KMS-11 (cell line): Measurements from ENCODE around the gene TRIM24.

Experiments
- H2AFZ ChIP-seq: fragments of 200-600 bp; sonication (generic); 2 replicates; pipeline ENCODE4 v1.6.1; 2016; ENCODE audit warnings: antibody characterized with exemption, mixed run types, low read depth
- H3K27ac ChIP-seq: fragments of 200-600 bp; sonication (generic); 2 replicates; pipeline ENCODE4 v1.6.1; 2016; ENCODE audit warnings: mild to moderate bottlenecking, mixed run types
- H3K27me3 ChIP-seq: fragments of 200-600 bp; sonication (generic); 2 replicates; pipeline ENCODE4 v1.6.1; 2017; ENCODE audit warnings: mild to moderate bottlenecking, low read depth, mixed run types, moderate library complexity; ENCODE audit not compliant: insufficient read depth
- H3K36me3 ChIP-seq: fragments of 200-600 bp; sonication (generic); 2 replicates; pipeline ENCODE4 v1.6.1; 2017; ENCODE audit warnings: mild to moderate bottlenecking, mixed run types; ENCODE audit not compliant: insufficient read depth
- H3K4me1 ChIP-seq: fragments of 200-600 bp; sonication (generic); 2 replicates; pipeline ENCODE4 v1.6.1; 2016; ENCODE audit warnings: mild to moderate bottlenecking, low read depth, mixed run types; ENCODE audit not compliant: poor library complexity, severe bottlenecking
- H3K4me2 ChIP-seq: fragments of 200-600 bp; sonication (generic); 2 replicates; pipeline ENCODE4 v1.7.0; 2016; ENCODE audit warnings: mild to moderate bottlenecking, mixed run types
- H3K4me3 ChIP-seq: fragments of 200-600 bp; sonication (generic); IDR thresholded peaks from 2 replicates; pipeline ENCODE4 v1.6.1; 2017; ENCODE audit warnings: low read depth, low read length, mixed read lengths; ENCODE audit not compliant: insufficient read depth
- H3K79me2 ChIP-seq: fragments of 200-600 bp; sonication (generic); 2 replicates; pipeline ENCODE4 v1.6.1; 2016; ENCODE audit warnings: low read depth, mixed run types; ENCODE audit not compliant: insufficient read depth
- H3K9ac ChIP-seq: fragments of 200-600 bp; sonication (generic); 2 replicates; pipeline ENCODE4 v1.6.1; 2016; ENCODE audit warnings: mild to moderate bottlenecking, mixed run types
- H4K20me1 ChIP-seq: fragments of 200-600 bp; sonication (generic); 2 replicates; pipeline ENCODE4 v1.6.1; 2016; ENCODE audit warnings: mild to moderate bottlenecking, mixed run types; ENCODE audit not compliant: insufficient read depth
- CTCF ChIP-seq: fragments of 200-600 bp; sonication (generic); conservative IDR thresholded peaks from 2 replicates; pipeline ENCODE4 v1.6.1; 2017; ENCODE audit warnings: low read depth, mild to moderate bottlenecking, antibody characterized with exemption, low read length, moderate library complexity, mixed read lengths

Gene TRIM24

GRCh38 chr7:138549082-138549481, 89.0 kb downstream of the TRIM24 start:
- H3K27ac ChIP-seq = no peak overlapping the region
- no peak overlapping the region for H3K4me2 ChIP-seq
- H3K27me3 ChIP-seq = no peaks in the 10 kb centered on the region
- no peaks in the 10 kb centered on the region for H4K20me1 ChIP-seq
- no peaks in the 10 kb centered on the region for H3K79me2 ChIP-seq
- H3K4me3 ChIP-seq = no peak overlapping the region
- no peak for TF ChIP-seq CTCF
- no peak overlapping the region for H3K9ac ChIP-seq
- H2AFZ ChIP-seq = no peak overlapping the region
- H3K4me1 ChIP-seq = no peaks in the 10 kb centered on the region
- H3K36me3 ChIP-seq = peaks cover 15% of the 10 kb centered on the region

GRCh38 chr7:138550337-138550736, 90.3 kb downstream of the TRIM24 start:
- Histone ChIP-seq H3K36me3 (peaks cover 9% of the 10 kb centered on the region; the same call in 1 of the 2 replicates), H4K20me1 (no peaks in the 10 kb centered on the region), H3K4me2 (no peak overlapping the region), H3K4me3 (no peak overlapping the region), H3K27ac (no peak overlapping the region), H3K4me1 (no peaks in the 10 kb centered on the region), H2AFZ (no peak overlapping the region), H3K79me2 (no peaks in the 10 kb centered on the region), H3K27me3 (no peaks in the 10 kb centered on the region), H3K9ac (no peak overlapping the region)
- no peak for TF ChIP-seq CTCF

- Histone ChIP-seq H3K36me3 (peaks cover 14% of the 10 kb centered on the region; the same call in 1 of the 2 replicates), H3K27ac (no peak overlapping the region), H4K20me1 (no peaks in the 10 kb centered on the region), H3K4me1 (no peaks in the 10 kb centered on the region), H3K4me2 (no peak overlapping the region), H3K27me3 (no peaks in the 10 kb centered on the region), H3K79me2 (no peaks in the 10 kb centered on the region), H3K4me3 (no peak overlapping the region), H2AFZ (no peak overlapping the region), H3K9ac (no peak overlapping the region)
- TF ChIP-seq CTCF = no peak
Measured at GRCh38 chr7:138551102-138551501, 91.0 kb downstream of the TRIM24 start.

GRCh38 chr7:138553805-138554204, 93.7 kb downstream of the TRIM24 start:
- Histone ChIP-seq H3K36me3 (peaks cover 13% of the 10 kb centered on the region; the same call in 1 of the 2 replicates), H2AFZ (no peak overlapping the region), H3K4me2 (no peak overlapping the region), H3K4me3 (no peak overlapping the region), H3K79me2 (no peaks in the 10 kb centered on the region), H3K27ac (no peak overlapping the region), H4K20me1 (no peaks in the 10 kb centered on the region), H3K9ac (no peak overlapping the region), H3K4me1 (no peaks in the 10 kb centered on the region), H3K27me3 (no peaks in the 10 kb centered on the region)
- no peak for TF ChIP-seq CTCF
